Ascending aorta (tissue), 2 donors: Measurements from ENCODE around the gene PPARD. TPM values are rescaled to one million over a fixed set of nuclear protein-coding genes. Genes with fewer than 3 reads are reported as not detected.
A peak's percentile ranks its signal among the peaks of the same experiment; 100 is the strongest.
"Not testable (repeated sequence)": the region's sequence is repeated elsewhere in the genome, so short reads cannot be mapped to it uniquely, and the experiment has no call there.

Experiments
- DNase-seq, 2 donors: peaks; one replicate each; pipeline ENCODE4 v3.0.0-alpha.2; 2019; ENCODE audit warnings: low spot score in 2 of 2
- H3K27ac ChIP-seq, 2 donors: fragments of 200-600 bp; sonication (generic); one replicate each; pipeline ENCODE4 v1.5.1; 2016 to 2017; ENCODE audit warnings: mild to moderate bottlenecking in 1 of 2
- H3K27me3 ChIP-seq: fragments of 200-600 bp; sonication (generic); one replicate; pipeline ENCODE4 v1.5.1; 2017
- H3K36me3 ChIP-seq, 2 donors: fragments of 200-600 bp; sonication (generic); one replicate each; pipeline ENCODE4 v1.5.1; 2016
- H3K4me1 ChIP-seq, 2 donors: fragments of 200-600 bp; sonication (generic); one replicate each; pipeline ENCODE4 v1.5.1; 2016 to 2017; ENCODE audit warnings: mild to moderate bottlenecking in 1 of 2
- H3K4me3 ChIP-seq, 2 donors: fragments of 200-600 bp; sonication (generic); one replicate each; pipeline ENCODE4 v1.5.1; 2016 to 2017; ENCODE audit warnings: mild to moderate bottlenecking in 1 of 2
- H3K9me3 ChIP-seq, 2 donors: fragments of 200-600 bp; sonication (generic); one replicate each; pipeline ENCODE4 v1.5.1; 2016
- CTCF ChIP-seq, 3 experiments: fragments of 200-600 bp in 2 of 3; fragments of 450-650 bp in 1 of 3; sonication (generic) in 2 of 3; IDR thresholded peaks; one replicate each; pipeline ENCODE4 v1.5.1; 2016 to 2019; ENCODE audit warnings: antibody characterized with exemption in 3 of 3, mild to moderate bottlenecking in 1 of 3, moderate library complexity in 1 of 3
- intact Hi-C: fragments of 100-400 bp; cut with DNase I; formaldehyde crosslinking; loops from one replicate; pipeline ENCODE4 v1.15.1; 2023
- total RNA-seq: library from RNA; depleted of rRNA; stranded (reverse); fragments of >200 nt; gene quantifications from one replicate; pipeline ENCODE4 v1.1.0, GENCODE V29; 2016

The PPARD gene
- total RNA-seq, 1 donor from 2014 or later: 21.1 TPM

GRCh38 chr6:35302604-35303241, 39.6 kb upstream of the PPARD start:
- no peak for TF ChIP-seq CTCF (IDR thresholded peaks at IDR 0.05)
- Histone ChIP-seq H3K4me3 (no peak overlapping the region), H3K9me3 (no peaks in the 10 kb centered on the region), H3K36me3 (no peaks in the 10 kb centered on the region), H3K4me1 (no peaks in the 10 kb centered on the region), H3K27me3 (no peaks in the 10 kb centered on the region), H3K27ac (no peak overlapping the region)
- DNase-seq: peak in 1 of 2 donors; percentile 42
- intact Hi-C loops: no loop called here

GRCh38 chr6:35304299-35304698, 38.1 kb upstream of the PPARD start:
- Histone ChIP-seq H3K4me3 (no peak overlapping the region), H3K9me3 (no peaks in the 10 kb centered on the region), H3K36me3 (no peaks in the 10 kb centered on the region), H3K27ac (no peak overlapping the region), H3K4me1 (no peaks in the 10 kb centered on the region), H3K27me3 (no peaks in the 10 kb centered on the region)
- intact Hi-C loops: no loop called here
- DNase-seq: no peak
- TF ChIP-seq CTCF (IDR thresholded peaks at IDR 0.05): no peak

- intact Hi-C loops: no loop called here
- H3K4me1 ChIP-seq: no peaks in the 10 kb centered on the region
- H3K9me3 ChIP-seq: no peaks in the 10 kb centered on the region
- H3K36me3 ChIP-seq: no peaks in the 10 kb centered on the region
- TF ChIP-seq CTCF (IDR thresholded peaks at IDR 0.05): no peak
- no peak overlapping the region for H3K4me3 ChIP-seq
- H3K27ac ChIP-seq: no peak overlapping the region
- no peak for DNase-seq
- no peaks in the 10 kb centered on the region for H3K27me3 ChIP-seq
These were observed 37.2 kb upstream of the PPARD start for GRCh38 chr6:35305117-35305516.

- H3K4me1 ChIP-seq, H3K4me3 ChIP-seq, intact Hi-C loops, DNase-seq, H3K36me3 ChIP-seq, H3K27ac ChIP-seq, H3K27me3 ChIP-seq, H3K9me3 ChIP-seq: not testable (repeated sequence)
These were observed 35.2 kb upstream of the PPARD start for GRCh38 chr6:35307138-35307537.

GRCh38 chr6:35308543-35308942, 33.8 kb upstream of the PPARD start:
- DNase-seq, H3K27me3 ChIP-seq, H3K4me3 ChIP-seq, H3K4me1 ChIP-seq, H3K27ac ChIP-seq, H3K36me3 ChIP-seq, intact Hi-C loops, H3K9me3 ChIP-seq: not testable (repeated sequence)

GRCh38 chr6:35309611-35310264, 32.6 kb upstream of the PPARD start:
- no peak for TF ChIP-seq CTCF (IDR thresholded peaks at IDR 0.05)
- no peak overlapping the region for H3K27ac ChIP-seq
- no peaks in the 10 kb centered on the region for H3K36me3 ChIP-seq
- no peak for DNase-seq
- H3K4me1 ChIP-seq: no peaks in the 10 kb centered on the region
- intact Hi-C loops: no loop called here
- H3K9me3 ChIP-seq: no peaks in the 10 kb centered on the region
- H3K27me3 ChIP-seq: no peaks in the 10 kb centered on the region
- no peak overlapping the region for H3K4me3 ChIP-seq
